Spleen (tissue), 7 donors: Measurements from ENCODE around the gene ESR1.

ENCODE experiments used
- POLR2A ChIP-seq, 3 donors: fragments of 450-650 bp; IDR thresholded peaks; one replicate each; pipeline ENCODE4 v1.5.1; 2017; ENCODE audit warnings: antibody characterized with exemption in 3 of 3, mild to moderate bottlenecking in 1 of 3
- TF ChIP-seq, protein P1 (sequence below), 11 experiments: fragments of 200-600 bp in 7 of 11; fragments of 450-650 bp in 4 of 11; sonication (generic) in 4 of 11; IDR thresholded peaks in 8 of 11; conservative IDR thresholded peaks in 3 of 11; 1 replicate in 7 of 11; 2 replicates in 4 of 11; pipeline versions ENCODE4 v1.4.0 to v1.8.0; 2016 to 2021; ENCODE audit warnings: antibody characterized with exemption in 11 of 11, inconsistent platforms in 4 of 11, mild to moderate bottlenecking in 1 of 11
- donor health status: DM: no; HTN: no; CAD: no; lungs with moderate emphysema.
- donor health status: DM: no; HTN: no; CAD: no.
- donor health status: DM: no; HTN: no; CAD: no.

GRCh38 chr6:151842816-151843215, 35.3 kb downstream of the ESR1 start:
- TF ChIP-seq POLR2A (IDR thresholded peaks at IDR 0.05) = no peak
- TF ChIP-seq, protein P1, sequence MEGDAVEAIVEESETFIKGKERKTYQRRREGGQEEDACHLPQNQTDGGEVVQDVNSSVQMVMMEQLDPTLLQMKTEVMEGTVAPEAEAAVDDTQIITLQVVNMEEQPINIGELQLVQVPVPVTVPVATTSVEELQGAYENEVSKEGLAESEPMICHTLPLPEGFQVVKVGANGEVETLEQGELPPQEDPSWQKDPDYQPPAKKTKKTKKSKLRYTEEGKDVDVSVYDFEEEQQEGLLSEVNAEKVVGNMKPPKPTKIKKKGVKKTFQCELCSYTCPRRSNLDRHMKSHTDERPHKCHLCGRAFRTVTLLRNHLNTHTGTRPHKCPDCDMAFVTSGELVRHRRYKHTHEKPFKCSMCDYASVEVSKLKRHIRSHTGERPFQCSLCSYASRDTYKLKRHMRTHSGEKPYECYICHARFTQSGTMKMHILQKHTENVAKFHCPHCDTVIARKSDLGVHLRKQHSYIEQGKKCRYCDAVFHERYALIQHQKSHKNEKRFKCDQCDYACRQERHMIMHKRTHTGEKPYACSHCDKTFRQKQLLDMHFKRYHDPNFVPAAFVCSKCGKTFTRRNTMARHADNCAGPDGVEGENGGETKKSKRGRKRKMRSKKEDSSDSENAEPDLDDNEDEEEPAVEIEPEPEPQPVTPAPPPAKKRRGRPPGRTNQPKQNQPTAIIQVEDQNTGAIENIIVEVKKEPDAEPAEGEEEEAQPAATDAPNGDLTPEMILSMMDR (IDR thresholded peaks at IDR 0.05 in 8 of 11, conservative IDR thresholded peaks at IDR 0.05 in 3 of 11) = no peak
